ENCODE measurements around the gene GARIN5B. TPM values are rescaled to one million over a fixed set of nuclear protein-coding genes. Genes with fewer than 3 reads are reported as not detected.
A peak's percentile ranks its signal among the peaks of the same experiment; 100 is the strongest.

GARIN5B gene
- total and polyA plus RNA-seq, 4 experiments from 2014 or later: not detected

- H3K27me3 ChIP-seq (ENCODE audit: insufficient read depth, low read length): peaks cover under 1% of the 10 kb centered on the region
- no peak for DNase-seq
- ChIA-PET CTCF (ENCODE audit: partially characterized antibody) (no interaction called here), POLR2A (ENCODE audit: partially characterized antibody) (no interaction called here)
- H3K36me3 Mint-ChIP-seq: no peaks in the 10 kb centered on the region
- no peaks in the 10 kb centered on the region for H3K4me1 Mint-ChIP-seq
- H3K27ac ChIP-seq (ENCODE audit: low read depth, low read length): no peak overlapping the region
- no peak overlapping the region for H3K27ac Mint-ChIP-seq
- no peaks in the 10 kb centered on the region for H3K9me3 ChIP-seq (ENCODE audit: control insufficient read depth in 1 of 2, low read length in 2 of 2)
- no peak overlapping the region for H3K4me3 ChIP-seq (ENCODE audit: low read length in 2 of 2)
- intact Hi-C loops (cut with micrococcal nuclease): no loop called here
- no peaks in the 10 kb centered on the region for H3K9me3 Mint-ChIP-seq
- peaks cover 4 to 10% of the 10 kb centered on the region in 2 donors for H3K27me3 Mint-ChIP-seq
- H3K36me3 ChIP-seq (ENCODE audit: insufficient read depth, low read length): no peaks in the 10 kb centered on the region
- no peak overlapping the region for H3K4me3 Mint-ChIP-seq
- no peaks in the 10 kb centered on the region for H3K4me1 ChIP-seq (ENCODE audit: insufficient read depth, low read length)
Observed at GRCh38 chr19:55362174-55362989, 678 bp downstream of the GARIN5B start.

GRCh38 chr19:55360902-55361301 lies 2.2 kb downstream of the GARIN5B start:
- Mint-ChIP-seq H3K27ac (no peak overlapping the region), H3K4me1 (no peaks in the 10 kb centered on the region), H3K27me3 (peaks cover 6 to 8% of the 10 kb centered on the region in 2 donors), H3K36me3 (no peaks in the 10 kb centered on the region), H3K4me3 (no peak overlapping the region), H3K9me3 (no peaks in the 10 kb centered on the region)
- Histone ChIP-seq H3K27ac (ENCODE audit: low read depth, low read length) (no peak overlapping the region), H3K27me3 (ENCODE audit: insufficient read depth, low read length) (peaks cover 3% of the 10 kb centered on the region), H3K9me3 (ENCODE audit: control insufficient read depth in 1 of 2, low read length in 2 of 2) (no peaks in the 10 kb centered on the region), H3K4me3 (ENCODE audit: low read length in 2 of 2) (no peak overlapping the region), H3K4me1 (ENCODE audit: insufficient read depth, low read length) (no peaks in the 10 kb centered on the region), H3K36me3 (ENCODE audit: insufficient read depth, low read length) (no peaks in the 10 kb centered on the region)
- CTCF ChIA-PET (ENCODE audit: partially characterized antibody): no interaction called here
- POLR2A ChIA-PET (ENCODE audit: partially characterized antibody): no interaction called here
- no peak for DNase-seq
- intact Hi-C loops (cut with micrococcal nuclease): no loop called here

DNA sequence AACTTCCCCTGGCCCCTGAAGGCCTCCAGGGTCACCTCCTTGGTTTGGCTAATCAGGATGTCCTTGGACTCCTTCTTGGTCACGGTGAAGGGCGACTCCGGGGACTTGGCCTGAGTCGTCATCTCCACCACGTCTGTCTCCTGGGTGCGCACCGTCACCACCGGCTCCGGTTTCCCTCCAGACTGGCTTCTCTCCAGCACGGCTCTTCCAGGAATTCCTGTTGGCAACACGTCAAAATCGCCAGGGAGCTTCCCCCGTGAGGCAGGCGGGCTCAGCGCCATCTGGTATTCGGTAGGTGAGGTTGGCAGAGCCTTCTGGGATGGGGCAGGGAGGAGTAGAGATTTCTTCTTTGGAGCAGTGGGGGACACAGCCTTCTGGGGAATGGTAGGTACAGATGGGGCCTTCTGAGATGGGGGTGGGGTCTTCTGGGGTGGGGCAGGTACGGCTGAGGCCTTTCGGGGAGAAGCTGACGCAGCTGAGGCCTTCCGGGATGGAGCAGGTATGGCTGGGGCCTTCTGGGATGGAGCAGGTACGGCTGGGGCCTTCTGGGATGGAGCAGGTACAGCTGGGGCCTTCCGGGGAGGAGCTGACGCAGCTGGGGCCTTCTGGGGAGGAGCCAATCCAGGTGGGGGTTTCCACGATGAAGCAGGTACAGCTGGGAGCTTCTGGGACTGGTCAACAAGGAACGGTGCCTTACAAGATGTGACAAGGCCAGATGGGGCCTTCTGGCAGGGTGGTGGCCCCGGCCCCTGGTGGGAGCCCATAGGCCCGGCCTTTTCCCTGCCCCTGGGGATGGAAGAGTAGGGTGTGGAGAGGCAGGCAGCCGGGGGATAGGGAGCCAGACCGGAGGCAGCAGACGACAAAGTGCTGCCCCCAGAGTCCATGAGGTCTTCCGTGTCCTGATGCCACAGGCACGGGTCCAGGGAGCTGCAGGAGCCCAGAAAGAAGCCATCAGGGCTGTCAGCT lies 3.8 kb downstream of the GARIN5B start:
- POLR2A ChIA-PET (ENCODE audit: partially characterized antibody): no interaction called here
- H3K27ac Mint-ChIP-seq: no peak overlapping the region

DNA sequence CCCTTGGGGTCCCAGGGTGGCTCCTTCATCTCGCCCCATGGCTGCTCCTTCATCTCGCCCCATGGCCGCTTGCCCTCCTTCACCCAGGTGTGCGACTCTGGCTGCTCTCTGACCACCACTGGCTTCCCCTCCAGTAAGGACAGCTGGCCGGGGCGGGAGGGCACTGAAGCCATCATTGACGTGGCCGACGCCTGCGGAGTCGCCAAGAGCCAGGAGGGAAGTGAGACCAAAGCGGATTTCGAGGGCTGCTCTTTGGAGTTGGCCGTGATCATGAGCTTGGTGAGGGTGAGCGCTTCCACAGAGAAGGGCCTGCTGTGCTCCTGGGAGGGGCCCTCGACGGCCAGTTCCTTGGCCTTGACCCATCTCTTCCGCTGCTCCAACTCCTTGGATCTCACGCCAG lies 4.6 kb downstream of the GARIN5B start:
- Histone ChIP-seq H3K9me3 (ENCODE audit: control insufficient read depth in 1 of 2, low read length in 2 of 2) (no peaks in the 10 kb centered on the region), H3K27ac (ENCODE audit: low read depth, low read length) (no peak overlapping the region), H3K4me1 (ENCODE audit: insufficient read depth, low read length) (peaks cover 10% of the 10 kb centered on the region), H3K36me3 (ENCODE audit: insufficient read depth, low read length) (no peaks in the 10 kb centered on the region), H3K4me3 (ENCODE audit: low read length in 2 of 2) (no peak overlapping the region), H3K27me3 (ENCODE audit: insufficient read depth, low read length) (peaks cover 6% of the 10 kb centered on the region)
- DNase-seq: no peak
- CTCF ChIA-PET (ENCODE audit: partially characterized antibody): no interaction called here
- Mint-ChIP-seq H3K4me1 (peaks cover under 1 to 9% (median 3%) of the 10 kb centered on the region in 4 donors), H3K4me3 (no peak overlapping the region), H3K27ac (no peak overlapping the region), H3K36me3 (no peaks in the 10 kb centered on the region), H3K9me3 (no peaks in the 10 kb centered on the region), H3K27me3 (peaks cover 9 to 17% of the 10 kb centered on the region in 2 donors)
- intact Hi-C loops (cut with micrococcal nuclease): no loop called here
- POLR2A ChIA-PET (ENCODE audit: partially characterized antibody): no interaction called here

More for the DNA sequence above, 3.8 kb downstream of the GARIN5B start:
- H3K27me3 Mint-ChIP-seq: peaks cover 6 to 13% of the 10 kb centered on the region in 2 donors
- no peaks in the 10 kb centered on the region for H3K9me3 Mint-ChIP-seq
- H3K4me1 ChIP-seq (ENCODE audit: insufficient read depth, low read length): peaks cover 6% of the 10 kb centered on the region
- no peaks in the 10 kb centered on the region for H3K36me3 Mint-ChIP-seq
- intact Hi-C loops (cut with micrococcal nuclease): no loop called here
- H3K27me3 ChIP-seq (ENCODE audit: insufficient read depth, low read length): peaks cover 3% of the 10 kb centered on the region
- no peaks in the 10 kb centered on the region for H3K9me3 ChIP-seq (ENCODE audit: control insufficient read depth in 1 of 2, low read length in 2 of 2)
- H3K4me3 ChIP-seq (ENCODE audit: low read length in 2 of 2): no peak overlapping the region
- H3K27ac ChIP-seq (ENCODE audit: low read depth, low read length): no peak overlapping the region
- no peak for DNase-seq
- H3K36me3 ChIP-seq (ENCODE audit: insufficient read depth, low read length): no peaks in the 10 kb centered on the region
- CTCF ChIA-PET (ENCODE audit: partially characterized antibody): no interaction called here
- H3K4me3 Mint-ChIP-seq: no peak overlapping the region
- peaks cover 0 to 1% (median 0%) of the 10 kb centered on the region in 4 donors for H3K4me1 Mint-ChIP-seq

- POLR2A ChIA-PET (ENCODE audit: partially characterized antibody): interaction anchor here (0.9 to 1.1 kb wide), 2 partner anchors 16 to 29 kb away, joined by 3 to 4 read pairs; partner anchors contain the start of genes KMT5C and TMEM238
- CTCF ChIA-PET (ENCODE audit: partially characterized antibody): interaction anchor here (0.8 kb wide), 1 partner anchor 63 kb away, joined by 3 read pairs; no protein-coding TSS in a partner anchor
Observed at GRCh38 chr19:55355213-55355821, 7.7 kb downstream of the GARIN5B start.

DNA sequence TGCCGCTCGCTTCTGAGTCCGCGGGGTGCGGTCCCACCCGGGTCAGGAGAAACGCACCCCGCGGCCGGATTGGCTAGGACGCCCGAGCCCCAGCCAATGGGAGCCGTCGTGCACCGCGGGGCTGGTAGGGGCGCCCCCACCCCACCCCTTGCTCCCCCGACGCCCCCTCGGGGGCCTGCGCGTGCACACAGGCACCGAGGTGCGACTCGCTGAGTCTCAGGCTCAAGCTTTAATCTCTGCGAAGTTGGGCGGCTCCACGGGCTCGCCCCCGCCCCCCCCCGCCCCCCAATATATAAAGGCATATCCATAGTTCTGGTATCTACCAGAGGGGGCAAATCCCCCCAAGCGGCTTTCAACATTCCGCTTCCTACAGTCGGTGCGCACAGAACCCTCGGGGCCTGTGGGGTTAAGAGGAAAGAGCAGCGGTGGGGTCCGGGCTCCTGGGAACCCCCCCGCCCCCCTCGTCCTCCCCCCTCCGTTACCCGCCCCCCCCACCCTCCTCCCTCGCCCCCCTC lies 8.3 kb downstream of the GARIN5B start, which contains the start of gene COX6B2:
Gene COX6B2 (minus strand): TSS at position 22 of the 515 bp plus-strand sequence. CDS start 198 bp downstream, outside the sequence.
- POLR2A ChIA-PET (ENCODE audit: partially characterized antibody): interaction anchor here (0.9 to 2.9 kb wide), 2 partner anchors 16 to 29 kb away, joined by 4 to 15 read pairs; partner anchors contain the start of genes KMT5C and TMEM238
- CTCF ChIA-PET (ENCODE audit: partially characterized antibody): no interaction called here
- no peak for DNase-seq
- H3K36me3 ChIP-seq (ENCODE audit: insufficient read depth, low read length): no peaks in the 10 kb centered on the region
- peaks cover 29% of the 10 kb centered on the region for H3K27me3 ChIP-seq (ENCODE audit: insufficient read depth, low read length)
- Mint-ChIP-seq H3K9me3 (no peaks in the 10 kb centered on the region), H3K4me3 (peak within 1 kb of the TSS; percentile 69 to 84 (median 80)), H3K27me3 (peaks cover 30 to 47% of the 10 kb centered on the region in 2 donors), H3K36me3 (no peaks in the 10 kb centered on the region), H3K4me1 (peaks cover 4 to 33% (median 8%) of the 10 kb centered on the region in 4 donors), H3K27ac (peak within 1 kb of the TSS in 5 of 7 donors; percentile 48 to 84 (median 57))
- peaks cover 18% of the 10 kb centered on the region for H3K4me1 ChIP-seq (ENCODE audit: insufficient read depth, low read length)
- intact Hi-C loops (cut with micrococcal nuclease): loop anchor here (1.0 kb wide), 1 partner anchor 15 kb away; the partner anchor contains the start of gene KMT5C
- no peak within 1 kb of the TSS for H3K27ac ChIP-seq (ENCODE audit: low read depth, low read length)
- peak within 1 kb of the TSS in 1 of 2 donors; percentile 52 for H3K4me3 ChIP-seq (ENCODE audit: low read length in 2 of 2)
- H3K9me3 ChIP-seq (ENCODE audit: control insufficient read depth in 1 of 2, low read length in 2 of 2): no peaks in the 10 kb centered on the region

More at GRCh38 chr19:55355213-55355821, 7.7 kb downstream of the GARIN5B start:
- Mint-ChIP-seq H3K36me3 (no peaks in the 10 kb centered on the region), H3K27ac (peak overlapping the region in 1 of 7 donors; percentile 9), H3K27me3 (peaks cover 30 to 47% of the 10 kb centered on the region in 2 donors), H3K4me1 (peaks cover 4 to 33% (median 8%) of the 10 kb centered on the region in 4 donors), H3K4me3 (peak overlapping the region in 6 of 8 donors; percentile 3 to 44 (median 20)), H3K9me3 (no peaks in the 10 kb centered on the region)
- H3K27me3 ChIP-seq (ENCODE audit: insufficient read depth, low read length): peaks cover 29% of the 10 kb centered on the region
- no peak overlapping the region for H3K4me3 ChIP-seq (ENCODE audit: low read length in 2 of 2)
- H3K9me3 ChIP-seq (ENCODE audit: control insufficient read depth in 1 of 2, low read length in 2 of 2): no peaks in the 10 kb centered on the region
- no peaks in the 10 kb centered on the region for H3K36me3 ChIP-seq (ENCODE audit: insufficient read depth, low read length)
- DNase-seq: no peak
- peaks cover 18% of the 10 kb centered on the region for H3K4me1 ChIP-seq (ENCODE audit: insufficient read depth, low read length)
- no peak overlapping the region for H3K27ac ChIP-seq (ENCODE audit: low read depth, low read length)
- intact Hi-C loops (cut with micrococcal nuclease): no loop called here

Measured in CD4-positive, alpha-beta memory T cell (primary cell).